Measurements from ENCODE around the gene SUCO.

SUCO gene

GRCh38 chr1:172551279-172551678 is 18.3 kb downstream of the SUCO start:
- Histone ChIP-seq H3K27ac (no peak overlapping the region), H3K27me3 (ENCODE audit: insufficient read depth, low read depth, severe bottlenecking) (no peaks in the 10 kb centered on the region), H3K36me3 (no peaks in the 10 kb centered on the region), H3K4me3 (ENCODE audit: low read depth, low read length) (no peak overlapping the region), H3K9me3 (ENCODE audit: severe bottlenecking) (no peaks in the 10 kb centered on the region)
- TF ChIP-seq CTCF (IDR thresholded peaks at IDR 0.05; ENCODE audit: low read depth, low read length), result no peak
- DNase-seq, result no peak

- peaks cover 6% of the 10 kb centered on the region for H3K36me3 ChIP-seq
- TF ChIP-seq CTCF (IDR thresholded peaks at IDR 0.05; ENCODE audit: low read depth, low read length), result no peak
- no peak overlapping the region for H3K4me3 ChIP-seq (ENCODE audit: low read depth, low read length)
These were observed 22.0 kb downstream of the SUCO start for GRCh38 chr1:172554915-172555314.

GRCh38 chr1:172556461-172556860 is 23.5 kb downstream of the SUCO start:
- no peaks in the 10 kb centered on the region for H3K9me3 ChIP-seq (ENCODE audit: severe bottlenecking)
- no peak for DNase-seq
- no peak overlapping the region for H3K4me3 ChIP-seq (ENCODE audit: low read depth, low read length)
- H3K27ac ChIP-seq, result no peak overlapping the region
- H3K36me3 ChIP-seq, result peaks cover 9% of the 10 kb centered on the region
- TF ChIP-seq CTCF (IDR thresholded peaks at IDR 0.05; ENCODE audit: low read depth, low read length), result no peak
- no peaks in the 10 kb centered on the region for H3K27me3 ChIP-seq (ENCODE audit: insufficient read depth, low read depth, severe bottlenecking)

More at GRCh38 chr1:172554915-172555314, 22.0 kb downstream of the SUCO start:
- Histone ChIP-seq H3K27me3 (ENCODE audit: insufficient read depth, low read depth, severe bottlenecking) (no peaks in the 10 kb centered on the region), H3K9me3 (ENCODE audit: severe bottlenecking) (no peaks in the 10 kb centered on the region), H3K27ac (no peak overlapping the region)
- no peak for DNase-seq

- no peaks in the 10 kb centered on the region for H3K9me3 ChIP-seq (ENCODE audit: severe bottlenecking)
- no peaks in the 10 kb centered on the region for H3K27me3 ChIP-seq (ENCODE audit: insufficient read depth, low read depth, severe bottlenecking)
- TF ChIP-seq CTCF (IDR thresholded peaks at IDR 0.05; ENCODE audit: low read depth, low read length), result no peak
- H3K36me3 ChIP-seq, result peaks cover 9% of the 10 kb centered on the region
- no peak overlapping the region for H3K4me3 ChIP-seq (ENCODE audit: low read depth, low read length)
- no peak overlapping the region for H3K27ac ChIP-seq
- no peak for DNase-seq
These were observed 24.3 kb downstream of the SUCO start for GRCh38 chr1:172557270-172557669.

- Histone ChIP-seq H3K4me3 (ENCODE audit: low read depth, low read length) (no peak overlapping the region), H3K9me3 (ENCODE audit: severe bottlenecking) (no peaks in the 10 kb centered on the region), H3K27ac (no peak overlapping the region), H3K27me3 (ENCODE audit: insufficient read depth, low read depth, severe bottlenecking) (no peaks in the 10 kb centered on the region), H3K36me3 (peaks cover 9% of the 10 kb centered on the region)
- TF ChIP-seq CTCF (IDR thresholded peaks at IDR 0.05; ENCODE audit: low read depth, low read length), result no peak
- DNase-seq, result no peak
These were observed 26.7 kb downstream of the SUCO start for GRCh38 chr1:172559572-172560210.

- H3K36me3 ChIP-seq, result peaks cover 9% of the 10 kb centered on the region
- H3K4me3 ChIP-seq (ENCODE audit: low read depth, low read length), result no peak overlapping the region
- DNase-seq, result no peak
- no peak overlapping the region for H3K27ac ChIP-seq
- no peaks in the 10 kb centered on the region for H3K27me3 ChIP-seq (ENCODE audit: insufficient read depth, low read depth, severe bottlenecking)
- no peak for TF ChIP-seq CTCF (IDR thresholded peaks at IDR 0.05; ENCODE audit: low read depth, low read length)
- no peaks in the 10 kb centered on the region for H3K9me3 ChIP-seq (ENCODE audit: severe bottlenecking)
These were observed 28.3 kb downstream of the SUCO start for GRCh38 chr1:172561252-172561651.

Data from WERI-Rb-1 (cell line).